ENCODE measurements around the gene NTNG1. TPM values are rescaled to one million over a fixed set of nuclear protein-coding genes. Genes with fewer than 3 reads are reported as not detected.

Gene NTNG1
- total RNA-seq, 1 donor from 2014 or later = 19.7 TPM

DNA sequence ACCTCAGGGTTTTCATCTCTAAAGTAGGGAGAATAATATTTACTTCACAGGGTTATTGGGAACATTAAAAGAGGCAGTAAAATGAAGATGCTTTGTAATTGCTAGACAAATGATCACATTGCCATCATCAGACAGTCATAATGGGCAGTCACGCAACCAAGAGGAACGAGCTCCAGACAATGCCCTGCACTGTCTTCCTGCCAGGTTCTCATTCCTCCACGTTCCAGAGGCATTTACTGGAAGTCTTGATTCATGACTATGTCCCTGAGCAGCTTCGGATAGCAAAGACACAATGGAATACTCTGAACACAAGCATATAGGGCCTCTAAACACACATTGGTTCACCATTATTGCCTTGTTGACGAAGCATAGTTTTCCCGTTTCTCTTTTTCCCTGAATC is 389.7 kb downstream of the NTNG1 start:
- no peak overlapping the region for H3K27ac Mint-ChIP-seq
- no peaks in the 10 kb centered on the region for H3K27me3 Mint-ChIP-seq
- no peak overlapping the region for H3K4me3 Mint-ChIP-seq
- TF ChIP-seq, protein P1, sequence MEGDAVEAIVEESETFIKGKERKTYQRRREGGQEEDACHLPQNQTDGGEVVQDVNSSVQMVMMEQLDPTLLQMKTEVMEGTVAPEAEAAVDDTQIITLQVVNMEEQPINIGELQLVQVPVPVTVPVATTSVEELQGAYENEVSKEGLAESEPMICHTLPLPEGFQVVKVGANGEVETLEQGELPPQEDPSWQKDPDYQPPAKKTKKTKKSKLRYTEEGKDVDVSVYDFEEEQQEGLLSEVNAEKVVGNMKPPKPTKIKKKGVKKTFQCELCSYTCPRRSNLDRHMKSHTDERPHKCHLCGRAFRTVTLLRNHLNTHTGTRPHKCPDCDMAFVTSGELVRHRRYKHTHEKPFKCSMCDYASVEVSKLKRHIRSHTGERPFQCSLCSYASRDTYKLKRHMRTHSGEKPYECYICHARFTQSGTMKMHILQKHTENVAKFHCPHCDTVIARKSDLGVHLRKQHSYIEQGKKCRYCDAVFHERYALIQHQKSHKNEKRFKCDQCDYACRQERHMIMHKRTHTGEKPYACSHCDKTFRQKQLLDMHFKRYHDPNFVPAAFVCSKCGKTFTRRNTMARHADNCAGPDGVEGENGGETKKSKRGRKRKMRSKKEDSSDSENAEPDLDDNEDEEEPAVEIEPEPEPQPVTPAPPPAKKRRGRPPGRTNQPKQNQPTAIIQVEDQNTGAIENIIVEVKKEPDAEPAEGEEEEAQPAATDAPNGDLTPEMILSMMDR (conservative IDR thresholded peaks at IDR 0.05) = no peak
- no peaks in the 10 kb centered on the region for H3K36me3 Mint-ChIP-seq
- peaks cover under 1% of the 10 kb centered on the region for H3K9me3 Mint-ChIP-seq
- peaks cover 43% of the 10 kb centered on the region for H3K4me1 Mint-ChIP-seq (ENCODE audit: unreplicated experiment)
- no peak for DNase-seq (ENCODE audit: extremely low spot score, unreplicated experiment)

DNA sequence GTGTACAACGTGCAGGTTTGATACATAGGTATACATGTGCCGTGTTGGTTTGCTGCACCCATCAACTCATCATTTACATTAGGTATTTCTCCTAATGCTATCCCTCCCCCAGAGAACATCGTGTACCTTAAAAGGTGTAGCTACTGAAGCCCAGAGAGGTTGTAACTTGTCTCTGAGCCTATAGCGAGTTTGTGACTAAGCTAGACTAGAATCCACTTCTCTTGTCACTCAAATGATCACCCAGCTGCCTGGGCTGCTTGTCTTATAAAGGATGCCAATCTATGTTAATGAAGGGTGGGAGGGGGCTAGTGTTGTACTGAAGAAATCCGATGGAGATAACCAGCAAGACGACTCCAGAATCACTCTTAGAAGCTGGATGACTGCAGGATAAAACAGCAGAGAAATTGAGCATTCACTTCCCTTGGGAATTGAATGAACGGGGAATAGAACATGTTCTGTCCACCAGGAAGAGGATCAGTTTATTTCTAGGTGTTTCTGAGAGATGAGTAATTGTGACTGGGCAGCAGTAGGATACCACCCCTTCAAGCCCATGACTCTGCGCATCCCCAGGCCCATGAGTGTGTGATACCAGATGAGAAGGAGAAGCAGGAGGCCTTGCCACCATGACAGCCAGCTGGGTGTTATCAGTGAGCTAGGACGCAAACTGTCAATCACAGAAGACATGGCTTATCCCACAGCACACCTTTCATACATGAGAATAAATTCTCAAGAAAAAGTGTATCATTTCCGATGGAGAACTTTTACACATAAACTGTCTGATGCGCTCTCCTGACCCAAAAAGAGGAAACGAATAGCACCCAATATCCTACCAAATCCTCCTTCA is 390.4 kb downstream of the NTNG1 start:
- Mint-ChIP-seq H3K4me3 (no peak overlapping the region), H3K27ac (no peak overlapping the region), H3K4me1 (ENCODE audit: unreplicated experiment) (peaks cover 39% of the 10 kb centered on the region), H3K9me3 (no peaks in the 10 kb centered on the region), H3K27me3 (no peaks in the 10 kb centered on the region), H3K36me3 (no peaks in the 10 kb centered on the region)
- TF ChIP-seq, protein P1 (conservative IDR thresholded peaks at IDR 0.05) = no peak
- DNase-seq (ENCODE audit: extremely low spot score, unreplicated experiment) = no peak

DNA sequence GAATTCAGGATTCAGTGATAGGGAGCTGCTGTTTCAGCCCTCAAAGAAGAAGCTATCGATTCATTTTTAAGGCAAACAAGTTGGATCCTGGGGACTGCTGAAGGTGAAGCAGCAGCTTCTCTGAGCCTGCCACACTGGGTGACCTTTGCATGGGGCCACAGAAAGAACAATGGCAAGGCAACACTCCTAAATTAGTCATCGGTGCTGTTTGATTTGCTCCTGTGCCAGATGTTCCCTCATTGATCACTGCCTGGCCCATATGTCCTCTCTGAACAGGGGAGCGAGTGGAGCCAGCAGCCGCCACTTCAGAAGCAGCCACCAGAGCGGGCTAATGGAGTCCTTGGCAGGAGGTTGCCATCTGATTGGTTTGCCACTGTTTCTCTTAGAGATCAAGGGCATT is 391.5 kb downstream of the NTNG1 start:
- H3K27ac Mint-ChIP-seq = no peak overlapping the region
- no peaks in the 10 kb centered on the region for H3K36me3 Mint-ChIP-seq
- TF ChIP-seq, protein P1 (conservative IDR thresholded peaks at IDR 0.05) = no peak
- no peak for DNase-seq (ENCODE audit: extremely low spot score, unreplicated experiment)
- peaks cover 31% of the 10 kb centered on the region for H3K4me1 Mint-ChIP-seq (ENCODE audit: unreplicated experiment)
- no peaks in the 10 kb centered on the region for H3K9me3 Mint-ChIP-seq
- H3K27me3 Mint-ChIP-seq = no peaks in the 10 kb centered on the region
- no peak overlapping the region for H3K4me3 Mint-ChIP-seq

Other genes starting within 250 kb of the NTNG1 start
- gene PRMT6, start 84.4 kb upstream of the NTNG1 start, total RNA-seq (ENCODE audit: low replicate concordance) = 27.9 and 31.4 TPM in 2 replicates